Measurements from ENCODE around the gene RWDD4. TPM values are rescaled to one million over a fixed set of nuclear protein-coding genes. Genes with fewer than 3 reads are reported as not detected.

The RWDD4 gene
- total RNA-seq, 4 donors from 2014 or later, result 11.8 to 31.2 (median 19.3) TPM

GRCh38 chr4:183626168-183626567 lies 32.8 kb downstream of the RWDD4 start:
- H3K9me3 ChIP-seq, result no peaks in the 10 kb centered on the region
- H3K4me1 ChIP-seq, result no peaks in the 10 kb centered on the region
- no peak overlapping the region for H3K4me3 ChIP-seq
- DNase-seq, result no peak
- no peaks in the 10 kb centered on the region for H3K36me3 ChIP-seq
- H3K27me3 ChIP-seq, result no peaks in the 10 kb centered on the region
- intact Hi-C loops (cut with DNase I; ENCODE audit: low total_unique reads), result no loop called here
- no peak overlapping the region for H3K27ac ChIP-seq
- no peak for TF ChIP-seq POLR2A (IDR thresholded peaks at IDR 0.05)
- no peak for TF ChIP-seq CTCF (IDR thresholded peaks at IDR 0.05)

GRCh38 chr4:183624548-183624947 lies 34.4 kb downstream of the RWDD4 start:
- intact Hi-C loops (cut with DNase I; ENCODE audit: low total_unique reads), result no loop called here
- Histone ChIP-seq H3K27me3 (no peaks in the 10 kb centered on the region), H3K4me1 (no peaks in the 10 kb centered on the region), H3K4me3 (no peak overlapping the region), H3K9me3 (no peaks in the 10 kb centered on the region), H3K27ac (no peak overlapping the region), H3K36me3 (no peaks in the 10 kb centered on the region)
- DNase-seq, result no peak
- TF ChIP-seq POLR2A (IDR thresholded peaks at IDR 0.05) (no peak), CTCF (IDR thresholded peaks at IDR 0.05) (no peak)

- no peaks in the 10 kb centered on the region for H3K9me3 ChIP-seq
- H3K36me3 ChIP-seq, result no peaks in the 10 kb centered on the region
- no peaks in the 10 kb centered on the region for H3K4me1 ChIP-seq
- H3K27ac ChIP-seq, result no peak overlapping the region
- no peak overlapping the region for H3K4me3 ChIP-seq
- intact Hi-C loops (cut with DNase I; ENCODE audit: low total_unique reads), result no loop called here
- TF ChIP-seq POLR2A (IDR thresholded peaks at IDR 0.05) (no peak), CTCF (IDR thresholded peaks at IDR 0.05) (no peak)
- no peak for DNase-seq
- H3K27me3 ChIP-seq, result no peaks in the 10 kb centered on the region
These were observed 37.1 kb downstream of the RWDD4 start for GRCh38 chr4:183621875-183622274.

GRCh38 chr4:183620421-183620820 lies 38.6 kb downstream of the RWDD4 start:
- Histone ChIP-seq H3K4me3 (no peak overlapping the region), H3K9me3 (no peaks in the 10 kb centered on the region), H3K27ac (no peak overlapping the region), H3K36me3 (no peaks in the 10 kb centered on the region), H3K27me3 (no peaks in the 10 kb centered on the region), H3K4me1 (no peaks in the 10 kb centered on the region)
- intact Hi-C loops (cut with DNase I; ENCODE audit: low total_unique reads), result no loop called here
- TF ChIP-seq CTCF (IDR thresholded peaks at IDR 0.05), result no peak
- TF ChIP-seq POLR2A (IDR thresholded peaks at IDR 0.05), result no peak
- DNase-seq, result no peak

- DNase-seq, result peak in 1 of 2 donors; percentile 24
These were observed 40.3 kb downstream of the RWDD4 start for GRCh38 chr4:183618681-183619080.

More at GRCh38 chr4:183618681-183619080, 40.3 kb downstream of the RWDD4 start:
- H3K27me3 ChIP-seq, result no peaks in the 10 kb centered on the region
- no peaks in the 10 kb centered on the region for H3K9me3 ChIP-seq
- no peak for TF ChIP-seq POLR2A (IDR thresholded peaks at IDR 0.05)
- no peak for TF ChIP-seq CTCF (IDR thresholded peaks at IDR 0.05)
- intact Hi-C loops (cut with DNase I; ENCODE audit: low total_unique reads), result no loop called here
- H3K27ac ChIP-seq, result peak overlapping the region; percentile 10 to 49
- H3K4me3 ChIP-seq, result no peak overlapping the region
- no peaks in the 10 kb centered on the region for H3K36me3 ChIP-seq
- H3K4me1 ChIP-seq, result no peaks in the 10 kb centered on the region

Data from uterus (tissue), 4 donors.